Adrenal gland (tissue), 12 donors: ENCODE measurements around the gene MAD1L1. TPM values are rescaled to one million over a fixed set of nuclear protein-coding genes. Genes with fewer than 3 reads are reported as not detected.
"Not testable (repeated sequence)": the region's sequence is repeated elsewhere in the genome, so short reads cannot be mapped to it uniquely, and the experiment has no call there.

Experiments used
- DNase-seq, 7 donors: peaks; one replicate each; pipeline ENCODE4 v3.0.0-alpha.2; 2019 to 2020
- H3K27ac ChIP-seq, 5 donors: fragments of 200-600 bp; sonication (generic) in 4 of 5; 1 replicate in 3 of 5; 2 replicates in 2 of 5; pipeline versions ENCODE4 v1.5.1 to v1.8.0; 2016 to 2020; ENCODE audit warnings: mild to moderate bottlenecking in 1 of 5
- H3K27me3 ChIP-seq: fragments of 200-600 bp; 2 replicates; pipeline ENCODE4 v1.8.0; 2021
- H3K36me3 ChIP-seq, 2 donors: fragments of 200-600 bp; replicated peaks in 1 of 2; 1 replicate in 1 of 2; 2 replicates in 1 of 2; pipeline versions ENCODE4 v1.5.1 to v1.8.0; 2018 to 2022
- H3K4me1 ChIP-seq, 2 donors: fragments of 200-600 bp; replicated peaks in 1 of 2; 1 replicate in 1 of 2; 2 replicates in 1 of 2; pipeline versions ENCODE4 v1.5.1 to v1.8.0; 2018 to 2021
- H3K4me3 ChIP-seq, 4 donors: fragments of 200-600 bp; sonication (generic) in 3 of 4; one replicate each; pipeline ENCODE4 v1.5.1; 2016 to 2018
- H3K9me3 ChIP-seq, 3 donors: fragments of 200-600 bp; sonication (generic) in 1 of 3; replicated peaks in 1 of 3; 1 replicate in 2 of 3; 2 replicates in 1 of 3; pipeline versions ENCODE4 v1.5.1 to v1.8.0; 2016 to 2021
- POLR2A ChIP-seq, 2 donors: fragments of 450-650 bp; IDR thresholded peaks; one replicate each; pipeline ENCODE4 v1.6.1; 2017; ENCODE audit warnings: antibody characterized with exemption in 2 of 2, mild to moderate bottlenecking in 2 of 2, moderate library complexity in 1 of 2
- WGBS, 4 donors: extraction: QIAGEN DNeasy Blood & Tissue Kit in 2 of 4; methylation state at CpG; one replicate each; pipeline versions ENCODE4 v1.1.5 to v1.1.7; 2013 to 2017; 5-methylcytosine and 5-hydroxymethylcytosine counted together
- intact Hi-C, 2 donors: fragments of 100-400 bp; cut with DNase I; formaldehyde crosslinking; loops; one replicate each; pipeline versions ENCODE4 v1.14.1 to v1.15.0; 2022 to 2023
- polyA plus RNA-seq, 3 donors: library from polyadenylated mRNA; stranded (reverse); fragments of 200-250 nt in 2 of 3; fragments of 350-450 nt in 1 of 3; fragmentation: Illumina TruSeq in 1 of 3; extraction: RNeasy Lipid Tissue Mini Kit (QIAGEN cat#74804) in 1 of 3; gene quantifications; one replicate each; pipeline ENCODE4 v1.2.3, GENCODE V29; 2013 to 2014
- total RNA-seq, 9 donors: library from RNA; depleted of rRNA in 4 of 9; stranded (reverse); fragments of >200 nt in 4 of 9; fragments of 120-200 nt in 1 of 9; fragmentation: NEBNext Ultra II Directional in 1 of 9; extraction: Animal tissue kit (Norgen Biotek cat#: 25700) in 1 of 9; gene quantifications; one replicate each; pipeline versions ENCODE4 v1.1.0 to v1.2.4, GENCODE V29; 2013 to 2023
- TF ChIP-seq, protein P1 (sequence below), 6 experiments: fragments of 450-650 bp in 4 of 6; fragments of 200-600 bp in 2 of 6; sonication (generic) in 1 of 6; IDR thresholded peaks; 1 replicate in 5 of 6; 2 replicates in 1 of 6; pipeline versions ENCODE4 v1.5.1 to v1.8.0; 2016 to 2021; ENCODE audit warnings: antibody characterized with exemption in 6 of 6, mild to moderate bottlenecking in 2 of 6, moderate library complexity in 1 of 6
- donor health status: healthy with polysubstance abuse.
- donor health status: Bipolar disorder and iron deficiency.
- donor health status: DM: yes; HTN: yes; CAD: no.
- donor health status: DM: no; HTN: no; CAD: no.
- donor health status: DM: no; HTN: no; CAD: no.
- donor health status: DM: yes; HTN: yes; CAD: no.

The MAD1L1 gene
- total and polyA plus RNA-seq, 12 donors, result 6.7 to 87.7 (median 28.9) TPM

DNA sequence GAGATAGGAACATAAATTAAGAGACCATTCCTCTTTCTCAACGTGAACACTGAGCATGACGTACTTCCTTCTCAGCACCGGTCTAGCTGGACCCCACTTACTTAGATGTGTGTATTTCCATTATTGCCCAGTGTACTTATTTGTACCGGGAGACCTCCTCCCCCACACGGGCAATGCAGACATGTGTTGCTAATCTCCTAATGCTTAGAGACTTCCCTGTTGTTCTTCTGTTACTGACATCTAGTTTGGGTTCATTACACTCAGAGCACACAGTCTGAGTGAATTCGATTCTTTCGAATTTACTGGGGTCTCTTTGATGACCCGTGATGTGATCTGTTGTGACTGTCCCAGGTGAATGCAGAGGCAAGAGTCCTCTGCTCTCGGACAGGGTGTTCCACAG, 260.0 kb downstream of the MAD1L1 start:
- 95 to 97% (median 95%) methylated on average over 9 of the region's 9 CpGs for WGBS, 4 donors
- Histone ChIP-seq H3K4me3 (no peak overlapping the region), H3K9me3 (no peaks in the 10 kb centered on the region), H3K27me3 (no peaks in the 10 kb centered on the region), H3K36me3 (no peaks in the 10 kb centered on the region), H3K27ac (no peak overlapping the region), H3K4me1 (no peaks in the 10 kb centered on the region)
- no peak for DNase-seq
- TF ChIP-seq, protein P1, sequence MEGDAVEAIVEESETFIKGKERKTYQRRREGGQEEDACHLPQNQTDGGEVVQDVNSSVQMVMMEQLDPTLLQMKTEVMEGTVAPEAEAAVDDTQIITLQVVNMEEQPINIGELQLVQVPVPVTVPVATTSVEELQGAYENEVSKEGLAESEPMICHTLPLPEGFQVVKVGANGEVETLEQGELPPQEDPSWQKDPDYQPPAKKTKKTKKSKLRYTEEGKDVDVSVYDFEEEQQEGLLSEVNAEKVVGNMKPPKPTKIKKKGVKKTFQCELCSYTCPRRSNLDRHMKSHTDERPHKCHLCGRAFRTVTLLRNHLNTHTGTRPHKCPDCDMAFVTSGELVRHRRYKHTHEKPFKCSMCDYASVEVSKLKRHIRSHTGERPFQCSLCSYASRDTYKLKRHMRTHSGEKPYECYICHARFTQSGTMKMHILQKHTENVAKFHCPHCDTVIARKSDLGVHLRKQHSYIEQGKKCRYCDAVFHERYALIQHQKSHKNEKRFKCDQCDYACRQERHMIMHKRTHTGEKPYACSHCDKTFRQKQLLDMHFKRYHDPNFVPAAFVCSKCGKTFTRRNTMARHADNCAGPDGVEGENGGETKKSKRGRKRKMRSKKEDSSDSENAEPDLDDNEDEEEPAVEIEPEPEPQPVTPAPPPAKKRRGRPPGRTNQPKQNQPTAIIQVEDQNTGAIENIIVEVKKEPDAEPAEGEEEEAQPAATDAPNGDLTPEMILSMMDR (IDR thresholded peaks at IDR 0.05), result no peak
- TF ChIP-seq POLR2A (IDR thresholded peaks at IDR 0.05), result no peak
- intact Hi-C loops, result no loop called here

DNA sequence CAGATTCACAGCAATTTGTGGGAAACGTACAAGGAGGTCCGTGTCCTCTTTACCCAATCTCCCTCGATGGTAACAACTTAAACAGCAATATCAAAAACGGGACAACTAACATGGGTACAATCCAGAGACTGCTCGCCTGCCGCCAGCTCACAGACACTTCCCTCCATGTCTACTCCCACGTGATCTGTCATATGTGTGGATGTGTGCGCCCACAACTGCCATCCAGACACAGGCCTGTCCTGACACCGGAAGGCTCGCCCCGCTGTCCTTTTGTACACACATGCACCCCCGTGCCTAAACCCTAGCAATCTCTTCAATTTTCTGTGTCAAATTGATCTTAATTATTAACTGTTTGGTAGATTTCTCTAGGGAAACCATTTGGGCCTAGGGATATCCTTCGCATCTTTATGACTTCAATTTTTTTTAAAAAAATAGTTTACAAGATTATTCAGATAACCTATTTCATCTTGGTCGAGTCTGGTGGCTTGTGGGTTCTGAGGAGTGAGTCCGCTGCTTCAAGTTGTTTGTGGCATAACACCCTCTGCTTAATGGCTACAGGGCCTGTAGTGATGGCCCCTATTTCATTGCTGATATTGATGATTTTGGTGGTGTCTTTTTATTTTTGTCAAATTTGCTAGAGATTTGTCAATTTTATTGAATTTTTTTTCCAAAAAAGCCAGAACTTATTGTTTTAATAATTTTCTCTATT, 260.6 kb downstream of the MAD1L1 start:
- 93 to 97% (median 95%) methylated on average over 15 of the region's 15 CpGs for WGBS, 4 donors
- TF ChIP-seq, protein P1 (IDR thresholded peaks at IDR 0.05), result no peak
- TF ChIP-seq POLR2A (IDR thresholded peaks at IDR 0.05), result no peak
- Histone ChIP-seq H3K27ac (no peak overlapping the region), H3K36me3 (no peaks in the 10 kb centered on the region), H3K4me1 (no peaks in the 10 kb centered on the region), H3K4me3 (no peak overlapping the region), H3K9me3 (no peaks in the 10 kb centered on the region), H3K27me3 (no peaks in the 10 kb centered on the region)
- intact Hi-C loops, result no loop called here
- DNase-seq, result no peak

DNA sequence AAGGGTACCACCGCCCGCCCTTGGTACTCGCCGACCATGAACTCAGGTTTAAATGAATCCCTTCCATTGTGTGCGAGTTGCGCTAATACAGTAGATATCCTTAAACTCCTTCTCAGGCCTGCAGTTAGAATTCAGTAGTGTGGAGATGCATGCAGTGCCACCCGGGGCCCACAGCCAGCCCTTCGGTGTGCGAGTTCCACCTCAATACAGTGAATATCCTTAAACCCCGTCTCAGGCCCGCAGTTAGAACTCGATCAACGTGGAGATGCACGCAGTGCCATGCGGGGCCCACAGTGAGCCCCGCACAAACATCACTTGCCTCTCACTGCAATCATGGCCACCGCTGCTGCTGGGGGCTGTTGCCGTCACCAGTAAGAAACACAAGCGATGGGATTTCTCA, 261.9 kb downstream of the MAD1L1 start:
- no peak for DNase-seq
- no peak overlapping the region for H3K4me3 ChIP-seq
- intact Hi-C loops, result no loop called here
- no peaks in the 10 kb centered on the region for H3K36me3 ChIP-seq
- no peak overlapping the region for H3K27ac ChIP-seq
- no peaks in the 10 kb centered on the region for H3K27me3 ChIP-seq
- H3K9me3 ChIP-seq, result no peaks in the 10 kb centered on the region
- 97 to 98% (median 98%) methylated on average over 19 of the region's 19 CpGs for WGBS, 4 donors
- TF ChIP-seq POLR2A (IDR thresholded peaks at IDR 0.05), result no peak
- TF ChIP-seq, protein P1 (IDR thresholded peaks at IDR 0.05), result no peak
- H3K4me1 ChIP-seq, result no peaks in the 10 kb centered on the region

DNA sequence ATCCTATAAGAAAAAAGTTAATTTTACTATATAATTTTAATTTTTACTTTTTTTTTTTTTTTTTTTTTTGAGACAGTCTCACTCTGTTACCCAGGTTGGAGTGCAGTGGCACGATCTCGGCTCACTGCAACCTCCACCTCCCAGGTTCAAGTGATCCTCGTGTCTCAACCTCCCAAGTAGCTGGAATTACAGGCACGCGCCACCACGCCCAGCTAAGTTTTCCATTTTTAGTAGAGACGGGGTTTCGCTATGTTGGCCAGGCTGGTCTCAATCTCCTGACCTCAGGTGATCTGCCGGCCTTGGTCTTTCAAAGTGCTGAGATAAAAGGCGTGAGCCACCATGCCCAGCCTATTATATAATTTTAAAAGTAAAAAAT, 262.5 kb downstream of the MAD1L1 start:
- H3K4me1 ChIP-seq, H3K4me3 ChIP-seq, H3K27me3 ChIP-seq, intact Hi-C loops, H3K9me3 ChIP-seq, H3K36me3 ChIP-seq, DNase-seq, H3K27ac ChIP-seq: not testable (repeated sequence)
- WGBS, 4 donors, result 96 to 98% (median 97%) methylated on average over 10 of the region's 10 CpGs
